Body of pancreas (tissue), 4 donors: Measurements from ENCODE around the gene PLCXD3.

Experiments
- CTCF ChIP-seq, 7 experiments: fragments of 450-650 bp in 4 of 7; fragments of 200-600 bp in 3 of 7; sonication (generic) in 3 of 7; IDR thresholded peaks; one replicate each; pipeline ENCODE4 v1.5.1; 2016 to 2019; ENCODE audit warnings: antibody characterized with exemption in 7 of 7
- POLR2A ChIP-seq, 3 donors: fragments of 450-650 bp; IDR thresholded peaks; one replicate each; pipeline ENCODE4 v1.6.1; 2016; ENCODE audit warnings: antibody characterized with exemption in 3 of 3, mild to moderate bottlenecking in 2 of 3

GRCh38 chr5:41558295-41558694 lies 47.9 kb upstream of the PLCXD3 start:
- TF ChIP-seq CTCF (IDR thresholded peaks at IDR 0.05) (no peak), POLR2A (IDR thresholded peaks at IDR 0.05) (no peak)
